H54 (cell line): Measurements from ENCODE around the gene ERMARD.

Experiments
- DNase-seq: peaks from one replicate; pipeline ENCODE4 v3.0.0; 2011; ENCODE audit warnings: low spot score, mixed read lengths; ENCODE audit not compliant: insufficient read length
- FAIRE-seq: peaks from 3 replicates; lab custom pipeline; 2011; peaks lifted over from hg19 to GRCh38; lab: Jason Lieb, UNC
- POLR2A ChIP-seq: IDR thresholded peaks from 2 replicates; pipeline ENCODE4 v1.6.1; 2011; ENCODE audit warnings: low read depth, mild to moderate bottlenecking, low read length

The ERMARD gene

GRCh38 chr6:169824848-169825557 is 73.6 kb downstream of the ERMARD start:
- TF ChIP-seq POLR2A = no peak
- FAIRE-seq (no peak), DNase-seq (no peak)

- FAIRE-seq (no peak), DNase-seq (no peak)
- TF ChIP-seq POLR2A = no peak
Measured at GRCh38 chr6:169825558-169826225, 74.3 kb downstream of the ERMARD start.

- no peak for FAIRE-seq
- TF ChIP-seq POLR2A = no peak
- DNase-seq = no peak
Measured at GRCh38 chr6:169826697-169827096, 75.3 kb downstream of the ERMARD start.

GRCh38 chr6:169827290-169827717 is 75.9 kb downstream of the ERMARD start:
- DNase-seq = no peak
- FAIRE-seq = no peak
- no peak for TF ChIP-seq POLR2A

- FAIRE-seq (no peak), DNase-seq (no peak)
- no peak for TF ChIP-seq POLR2A
Measured at GRCh38 chr6:169828176-169828575, 76.8 kb downstream of the ERMARD start.

- FAIRE-seq (no peak), DNase-seq (no peak)
- no peak for TF ChIP-seq POLR2A
Measured at GRCh38 chr6:169829786-169830185, 78.4 kb downstream of the ERMARD start.

GRCh38 chr6:169830876-169831275 is 79.5 kb downstream of the ERMARD start:
- no peak for FAIRE-seq
- DNase-seq = no peak
- no peak for TF ChIP-seq POLR2A
